Small intestine (tissue), 7 donors: ENCODE results near the gene MTAP. TPM values are rescaled to one million over a fixed set of nuclear protein-coding genes. Genes with fewer than 3 reads are reported as not detected.
"Not testable (repeated sequence)": the region's sequence is repeated elsewhere in the genome, so short reads cannot be mapped to it uniquely, and the experiment has no call there.

Experiments used
- DNase-seq, 2 donors: peaks; one replicate each; pipeline versions ENCODE4 v3.0.0 to v3.0.0-alpha.2; 2013
- FAIRE-seq: peaks from 2 replicates; lab custom pipeline; 2012; peaks lifted over from hg19 to GRCh38; lab: Jason Lieb, UNC
- H3K27ac ChIP-seq, 3 donors: one replicate each; pipeline ENCODE4 v1.5.1; 2013; ENCODE audit warnings: low read length in 2 of 3, mild to moderate bottlenecking in 2 of 3, control low read depth in 1 of 3, inconsistent platforms in 1 of 3, low read depth in 1 of 3, moderate library complexity in 1 of 3
- H3K27me3 ChIP-seq, 3 donors: one replicate each; pipeline ENCODE4 v1.6.1; 2013; ENCODE audit warnings: low read length in 3 of 3, inconsistent platforms in 1 of 3; ENCODE audit not compliant: control insufficient read depth in 3 of 3, insufficient read depth in 3 of 3
- H3K36me3 ChIP-seq, 3 donors: one replicate each; pipeline ENCODE4 v1.6.1; 2013; ENCODE audit warnings: low read length in 3 of 3, inconsistent platforms in 1 of 3, low read depth in 1 of 3, mild to moderate bottlenecking in 1 of 3, moderate library complexity in 1 of 3; ENCODE audit not compliant: control insufficient read depth in 3 of 3, insufficient read depth in 2 of 3
- H3K4me1 ChIP-seq, 3 donors: one replicate each; pipeline ENCODE4 v1.6.1; 2013; ENCODE audit warnings: low read length in 2 of 3, inconsistent platforms in 1 of 3, low read depth in 1 of 3, mild to moderate bottlenecking in 1 of 3, moderate library complexity in 1 of 3; ENCODE audit not compliant: control insufficient read depth in 3 of 3, insufficient read depth in 2 of 3
- H3K4me3 ChIP-seq, 3 donors: one replicate each; pipeline ENCODE4 v1.5.1; 2013; ENCODE audit warnings: low read length in 3 of 3, control low read depth in 1 of 3, inconsistent platforms in 1 of 3, low read depth in 1 of 3, mild to moderate bottlenecking in 1 of 3, moderate library complexity in 1 of 3
- H3K9me3 ChIP-seq, 2 donors: one replicate each; pipeline ENCODE4 v1.6.1; 2013; ENCODE audit warnings: low read depth in 1 of 2, low read length in 1 of 2; ENCODE audit not compliant: control insufficient read depth in 2 of 2, insufficient read depth in 1 of 2
- WGBS, 3 donors: extraction: QIAGEN DNeasy Blood & Tissue Kit; methylation state at CpG; one replicate each; pipeline ENCODE4 v1.1.7; 2013; 5-methylcytosine and 5-hydroxymethylcytosine counted together
- polyA plus RNA-seq, 4 donors: library from polyadenylated mRNA; stranded (reverse) in 3 of 4; unstranded in 1 of 4; fragments of 200-250 nt in 3 of 4; fragments of 120-200 nt in 1 of 4; gene quantifications; one replicate each; pipeline versions ENCODE4 v1.2.1 to v1.2.3, GENCODE V29; 2013
- donor health status: healthy with polysubstance abuse.
- donor health status: control.
- donor health status: control.
- donor health status: Bipolar disorder and iron deficiency.
- donor health status: healthy.

MTAP gene
- polyA plus RNA-seq, 4 donors, result 3.0 to 24.4 (median 10.6) TPM

GRCh38 chr9:21936161-21936560 is 133.7 kb downstream of the MTAP start:
- Histone ChIP-seq H3K36me3 (no peaks in the 10 kb centered on the region), H3K4me3 (no peak overlapping the region), H3K27ac (no peak overlapping the region), H3K27me3 (no peaks in the 10 kb centered on the region), H3K9me3 (peaks cover 0 to 3% of the 10 kb centered on the region in 2 donors), H3K4me1 (no peaks in the 10 kb centered on the region)
- 89 to 94% (median 90%) methylated on average over 1 of the region's 1 CpG for WGBS, 3 donors
- no peak for DNase-seq
- FAIRE-seq, result no peak

GRCh38 chr9:21941337-21941995 is 139.0 kb downstream of the MTAP start:
- WGBS, 3 donors, result 55 to 78% (median 75%) methylated on average over 4 of the region's 4 CpGs
- Histone ChIP-seq H3K36me3 (no peaks in the 10 kb centered on the region), H3K9me3 (no peaks in the 10 kb centered on the region), H3K4me3 (no peak overlapping the region), H3K27me3 (peaks cover 0 to 9% (median 7%) of the 10 kb centered on the region in 3 donors), H3K4me1 (no peaks in the 10 kb centered on the region), H3K27ac (no peak overlapping the region)
- no peak for DNase-seq
- no peak for FAIRE-seq

- FAIRE-seq (no peak), DNase-seq (no peak)
- H3K27ac ChIP-seq, result no peak overlapping the region
- 83 to 85% (median 83%) methylated on average over 4 of the region's 4 CpGs for WGBS, 3 donors
- H3K36me3 ChIP-seq, result no peaks in the 10 kb centered on the region
- H3K9me3 ChIP-seq, result no peaks in the 10 kb centered on the region
- no peak overlapping the region for H3K4me3 ChIP-seq
- peaks cover 0 to 9% (median 7%) of the 10 kb centered on the region in 3 donors for H3K27me3 ChIP-seq
- no peaks in the 10 kb centered on the region for H3K4me1 ChIP-seq
Observed at GRCh38 chr9:21943464-21943863, 141.0 kb downstream of the MTAP start.

GRCh38 chr9:21945606-21946005 is 143.2 kb downstream of the MTAP start:
- H3K36me3 ChIP-seq, result no peaks in the 10 kb centered on the region
- no peaks in the 10 kb centered on the region for H3K4me1 ChIP-seq
- 82 to 97% (median 87%) methylated on average over 2 of the region's 2 CpGs for WGBS, 3 donors
- DNase-seq (no peak), FAIRE-seq (no peak)
- H3K27me3 ChIP-seq, result peaks cover 0 to 9% (median 7%) of the 10 kb centered on the region in 3 donors
- no peak overlapping the region for H3K27ac ChIP-seq
- H3K9me3 ChIP-seq, result no peaks in the 10 kb centered on the region
- no peak overlapping the region for H3K4me3 ChIP-seq

- Histone ChIP-seq H3K4me1 (no peaks in the 10 kb centered on the region), H3K27me3 (peaks cover 0 to 13% (median 2%) of the 10 kb centered on the region in 3 donors), H3K36me3 (no peaks in the 10 kb centered on the region), H3K27ac (no peak overlapping the region), H3K9me3 (no peaks in the 10 kb centered on the region), H3K4me3 (no peak overlapping the region)
- WGBS, 3 donors, result 82 to 100% (median 84%) methylated on average over 2 of the region's 2 CpGs
- DNase-seq (no peak), FAIRE-seq (no peak)
Observed at GRCh38 chr9:21958833-21959232, 156.4 kb downstream of the MTAP start.

- H3K27me3 ChIP-seq, result peaks cover 0 to 13% (median 2%) of the 10 kb centered on the region in 3 donors
- not testable (repeated sequence) for DNase-seq, H3K27ac ChIP-seq, H3K4me1 ChIP-seq, H3K4me3 ChIP-seq, H3K9me3 ChIP-seq, H3K36me3 ChIP-seq, FAIRE-seq
- 90 to 94% (median 92%) methylated on average over 14 to 33 of the region's 33 CpGs for WGBS, 3 donors
Observed at GRCh38 chr9:21959268-21959667, 156.8 kb downstream of the MTAP start.

- FAIRE-seq, result no peak
- Histone ChIP-seq H3K36me3 (no peaks in the 10 kb centered on the region), H3K27ac (no peak overlapping the region), H3K4me3 (no peak overlapping the region), H3K9me3 (no peaks in the 10 kb centered on the region), H3K27me3 (peaks cover 7 to 36% (median 15%) of the 10 kb centered on the region in 3 donors), H3K4me1 (peaks cover 0 to 5% (median 0%) of the 10 kb centered on the region in 3 donors)
- DNase-seq, result no peak
- WGBS, 3 donors, result 89 to 98% (median 90%) methylated on average over 2 of the region's 2 CpGs
Observed at GRCh38 chr9:21961569-21961968, 159.1 kb downstream of the MTAP start.

- FAIRE-seq (no peak), DNase-seq (peak; percentile 11 to 74)
- peaks cover 5 to 67% (median 45%) of the 10 kb centered on the region in 3 donors for H3K27me3 ChIP-seq
- H3K4me3 ChIP-seq, result peak overlapping the region in 2 of 3 donors; percentile 22 to 51
- H3K9me3 ChIP-seq, result no peaks in the 10 kb centered on the region
- peaks cover 0 to 5% (median 0%) of the 10 kb centered on the region in 3 donors for H3K4me1 ChIP-seq
- H3K36me3 ChIP-seq, result no peaks in the 10 kb centered on the region
- no peak overlapping the region for H3K27ac ChIP-seq
- WGBS, 3 donors, result 0 to 2% (median 2%) methylated on average over 29 of the region's 29 CpGs
Observed at GRCh38 chr9:21964925-21965385, 162.5 kb downstream of the MTAP start.
